ENCODE results near the gene NDUFS3.

NDUFS3 gene

DNA sequence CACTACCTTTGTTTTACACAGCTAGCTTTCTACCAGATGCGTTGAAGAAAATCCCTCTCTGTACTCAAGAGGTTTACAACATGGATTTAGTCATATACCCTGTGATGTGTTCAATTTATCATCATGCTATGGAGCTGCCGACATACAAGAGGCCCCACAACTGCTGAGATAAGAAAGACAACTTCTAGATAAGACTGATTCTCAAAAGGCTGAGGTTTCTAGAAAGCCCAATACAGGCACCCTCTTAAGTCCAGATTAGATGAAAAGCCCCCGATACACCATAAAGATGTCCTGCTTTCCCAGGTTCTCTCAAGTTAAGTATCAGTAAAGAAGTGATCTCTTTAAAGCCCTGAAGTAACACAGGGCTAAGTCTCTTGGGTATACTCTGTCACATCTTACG is 49.2 kb downstream of the NDUFS3 start:
- no peak for DNase-seq (ENCODE audit: extremely low read depth in 1 of 2, low read depth in 1 of 2)

DNA sequence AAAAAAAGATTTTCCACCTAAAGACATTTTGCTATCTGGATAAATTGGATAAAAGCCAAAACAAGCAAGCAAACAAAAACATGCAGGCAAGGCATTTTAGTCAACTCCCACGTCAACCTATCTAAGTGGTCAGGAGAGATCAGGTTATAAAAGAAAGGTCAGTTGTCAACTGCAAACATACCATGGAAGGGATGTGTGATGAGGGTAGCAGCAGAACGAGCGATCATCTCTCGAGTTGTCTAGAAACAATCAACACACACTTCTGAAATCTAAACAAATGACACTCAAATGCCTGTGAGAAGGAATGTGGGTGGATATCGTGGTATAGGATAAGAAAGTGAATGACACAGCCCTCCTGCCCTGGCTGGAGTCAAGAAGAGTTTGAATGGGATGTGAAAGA is 52.6 kb downstream of the NDUFS3 start:
- DNase-seq (ENCODE audit: extremely low read depth in 1 of 2, low read depth in 1 of 2): no peak
